Erythroblast (primary cell): ENCODE data around the gene RFX5.

Experiments
- GATA1 ChIP-seq: IDR thresholded peaks from 2 replicates; pipeline ENCODE4 v1.6.1; 2011; ENCODE audit warnings: low read depth, mild to moderate bottlenecking, control low read depth, low read length, moderate library complexity
- POLR2A ChIP-seq: IDR thresholded peaks from 2 replicates; pipeline ENCODE4 v1.6.1; 2011; ENCODE audit warnings: mild to moderate bottlenecking, low read length

- TF ChIP-seq POLR2A: peak; percentile 79
- peak; percentile 86 for TF ChIP-seq GATA1
Observed at GRCh38 chr1:151370211-151370911, 23.3 kb upstream of the RFX5 start.
